Activated naive CD4-positive, alpha-beta T cell treated with anti-CD3 and anti-CD28 coated beads, Interleukin-2, amount 10 ng/mL, durations not matched to agents 7 days and 5 days (primary cell): ENCODE measurements around the gene SPNS1.
A peak's percentile ranks its signal among the peaks of the same experiment; 100 is the strongest.
"Not testable (repeated sequence)": the region's sequence is repeated elsewhere in the genome, so short reads cannot be mapped to it uniquely, and the experiment has no call there.

ENCODE experiments used
- CTCF ChIA-PET: fragments of 350-600 bp; sonication (Branson Sonifier 250); formaldehyde crosslinking; loops from one replicate; lab custom pipeline; 2021; ENCODE audit warnings: antibody characterized with exemption; lab: Charles Lee
- DNase-seq: peaks from one replicate; pipeline ENCODE4 v3.0.0-alpha.2; 2020
- H3K27ac Mint-ChIP-seq: one replicate; pipeline ENCODE4 v1.8.0; 2021; ENCODE audit warnings: mild to moderate bottlenecking, moderate library complexity, mixed read lengths
- H3K27me3 Mint-ChIP-seq: one replicate; pipeline ENCODE4 v1.8.0; 2021; ENCODE audit warnings: mild to moderate bottlenecking, mixed read lengths
- H3K36me3 Mint-ChIP-seq: one replicate; pipeline ENCODE4 v1.8.0; 2021; ENCODE audit warnings: mixed read lengths
- H3K4me1 Mint-ChIP-seq: one replicate; pipeline ENCODE4 v1.8.0; 2021; ENCODE audit warnings: mixed read lengths
- H3K4me3 Mint-ChIP-seq: one replicate; pipeline ENCODE4 v1.8.0; 2021; ENCODE audit warnings: mild to moderate bottlenecking, moderate library complexity, mixed read lengths
- H3K9me3 Mint-ChIP-seq: one replicate; pipeline ENCODE4 v1.8.0; 2021; ENCODE audit warnings: mixed read lengths

The SPNS1 gene

DNA sequence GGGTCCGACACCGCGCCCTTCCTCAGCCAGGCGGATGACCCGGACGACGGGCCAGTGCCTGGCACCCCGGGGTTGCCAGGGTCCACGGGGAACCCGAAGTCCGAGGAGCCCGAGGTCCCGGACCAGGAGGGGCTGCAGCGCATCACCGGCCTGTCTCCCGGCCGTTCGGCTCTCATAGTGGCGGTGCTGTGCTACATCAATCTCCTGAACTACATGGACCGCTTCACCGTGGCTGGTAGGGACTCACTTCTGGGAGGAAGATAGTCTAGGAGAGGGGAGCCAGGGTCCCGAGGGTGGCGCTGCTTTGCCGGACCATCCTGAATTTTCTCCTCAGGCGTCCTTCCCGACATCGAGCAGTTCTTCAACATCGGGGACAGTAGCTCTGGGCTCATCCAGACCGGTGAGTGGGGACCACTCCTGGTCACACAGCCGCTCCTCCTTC, 601 bp downstream of the SPNS1 start:
- DNase-seq: no peak
- Mint-ChIP-seq H3K27ac (peak overlapping the region; percentile 89), H3K4me1 (peaks cover 31% of the 10 kb centered on the region), H3K36me3 (peaks cover 8% of the 10 kb centered on the region), H3K9me3 (no peaks in the 10 kb centered on the region), H3K27me3 (peaks cover 5% of the 10 kb centered on the region), H3K4me3 (peak overlapping the region; percentile 97)
- CTCF ChIA-PET: no interaction called here

DNA sequence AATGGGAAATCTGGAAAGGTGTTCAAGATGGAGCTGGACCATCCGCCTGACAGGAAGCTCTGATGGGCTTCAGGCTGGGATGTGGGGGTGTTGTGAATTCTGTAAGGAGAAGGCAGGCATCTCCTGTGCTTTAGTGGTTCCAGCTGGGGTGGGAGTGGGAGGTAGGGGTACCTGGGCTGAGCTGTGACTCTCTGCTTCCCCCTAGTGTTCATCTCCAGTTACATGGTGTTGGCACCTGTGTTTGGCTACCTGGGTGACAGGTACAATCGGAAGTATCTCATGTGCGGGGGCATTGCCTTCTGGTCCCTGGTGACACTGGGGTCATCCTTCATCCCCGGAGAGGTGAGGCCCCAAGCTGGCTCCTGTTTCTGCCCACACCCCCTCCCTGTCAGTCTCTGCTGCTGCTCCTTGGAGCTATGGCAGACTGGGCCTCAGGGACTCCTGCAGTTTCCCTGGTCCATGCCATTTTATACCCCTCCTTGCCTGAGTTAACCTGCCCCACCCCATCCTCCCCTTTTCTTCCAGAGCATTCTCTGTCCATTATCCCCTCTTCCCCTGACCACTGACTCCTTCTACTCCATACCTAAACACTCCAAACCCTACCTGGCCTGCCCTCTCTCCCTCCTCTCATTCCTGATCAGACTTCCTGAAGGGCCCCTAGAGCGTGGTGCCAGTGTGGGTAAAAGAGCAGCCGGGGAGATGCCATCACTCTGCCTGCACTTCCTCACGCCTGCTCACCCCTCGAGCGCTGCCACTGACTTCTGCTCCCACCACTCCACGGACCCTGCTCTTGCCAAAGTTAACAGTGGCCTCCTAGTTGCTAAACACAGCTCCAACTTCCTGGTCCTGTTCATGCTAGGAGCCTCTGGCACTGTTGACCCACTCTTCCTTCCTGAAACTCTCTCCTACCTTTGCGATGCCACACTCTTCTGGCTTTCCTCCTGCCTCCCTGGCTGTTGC, 3.4 kb downstream of the SPNS1 start:
- Mint-ChIP-seq H3K36me3 (peaks cover 31% of the 10 kb centered on the region), H3K27me3 (peaks cover 5% of the 10 kb centered on the region), H3K4me3 (no peak overlapping the region), H3K9me3 (peaks cover 5% of the 10 kb centered on the region), H3K4me1 (peaks cover 41% of the 10 kb centered on the region), H3K27ac (peak overlapping the region; percentile 2)
- CTCF ChIA-PET: interaction anchor here (0.8 to 2.8 kb wide), 4 partner anchors 9 to 47 kb away, joined by 3 to 13 read pairs (median 4); no protein-coding TSS in a partner anchor
- DNase-seq: peak; percentile 33

DNA sequence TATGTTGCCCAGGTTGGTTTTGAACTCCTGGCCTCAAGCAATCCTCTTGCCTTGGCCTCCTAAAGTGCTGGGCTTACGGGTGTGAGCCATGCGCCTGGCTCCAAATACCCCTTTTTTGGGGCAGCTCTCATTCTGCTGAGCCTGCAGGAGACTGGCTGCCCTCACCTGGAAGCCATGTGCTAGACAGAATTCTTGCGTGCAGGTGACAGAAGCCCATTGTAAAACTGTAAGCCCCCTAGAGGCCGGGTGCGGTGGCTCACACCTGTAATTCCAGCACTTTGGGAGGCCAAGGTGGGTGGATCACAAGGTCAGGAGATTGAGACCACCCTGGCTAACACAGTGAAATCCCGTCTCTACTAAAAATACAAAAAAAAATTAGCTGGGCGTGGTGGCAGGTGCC, 5.8 kb downstream of the SPNS1 start:
- DNase-seq, H3K27ac Mint-ChIP-seq, H3K27me3 Mint-ChIP-seq, H3K9me3 Mint-ChIP-seq, H3K4me3 Mint-ChIP-seq: not testable (repeated sequence)
- peaks cover 46% of the 10 kb centered on the region for H3K4me1 Mint-ChIP-seq
- H3K36me3 Mint-ChIP-seq: peaks cover 48% of the 10 kb centered on the region
- CTCF ChIA-PET: interaction anchor here (1.2 to 1.4 kb wide), 2 partner anchors 40 to 49 kb away, joined by 3 read pairs; no protein-coding TSS in a partner anchor

DNA sequence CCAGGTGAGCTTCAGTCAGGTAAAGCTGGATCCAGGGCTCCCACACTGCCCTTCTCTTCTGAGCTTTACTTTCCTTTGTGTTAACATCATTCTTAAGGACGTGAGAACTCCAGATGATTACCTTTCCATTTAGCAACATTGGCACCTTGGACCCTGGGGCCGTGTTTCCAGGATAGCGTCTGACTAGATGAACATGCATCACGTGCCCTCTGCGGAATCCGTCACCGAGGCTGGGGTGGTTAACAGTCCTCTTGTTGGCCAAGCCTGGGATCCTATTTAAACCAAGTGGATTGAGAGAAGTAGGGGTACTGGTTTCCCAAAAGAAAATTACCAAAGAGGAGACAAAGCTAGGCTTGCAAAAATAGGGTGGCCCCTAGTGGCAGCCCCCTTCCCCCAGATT, 6.4 kb downstream of the SPNS1 start:
- no peak overlapping the region for H3K4me3 Mint-ChIP-seq
- peaks cover 54% of the 10 kb centered on the region for H3K36me3 Mint-ChIP-seq
- H3K27me3 Mint-ChIP-seq: no peaks in the 10 kb centered on the region
- H3K27ac Mint-ChIP-seq: no peak overlapping the region
- peaks cover 40% of the 10 kb centered on the region for H3K4me1 Mint-ChIP-seq
- H3K9me3 Mint-ChIP-seq: peaks cover 5% of the 10 kb centered on the region
- CTCF ChIA-PET: interaction anchor here (0.8 kb wide), 1 partner anchor 34 kb away, joined by 3 read pairs; no protein-coding TSS in a partner anchor
- DNase-seq: no peak

DNA sequence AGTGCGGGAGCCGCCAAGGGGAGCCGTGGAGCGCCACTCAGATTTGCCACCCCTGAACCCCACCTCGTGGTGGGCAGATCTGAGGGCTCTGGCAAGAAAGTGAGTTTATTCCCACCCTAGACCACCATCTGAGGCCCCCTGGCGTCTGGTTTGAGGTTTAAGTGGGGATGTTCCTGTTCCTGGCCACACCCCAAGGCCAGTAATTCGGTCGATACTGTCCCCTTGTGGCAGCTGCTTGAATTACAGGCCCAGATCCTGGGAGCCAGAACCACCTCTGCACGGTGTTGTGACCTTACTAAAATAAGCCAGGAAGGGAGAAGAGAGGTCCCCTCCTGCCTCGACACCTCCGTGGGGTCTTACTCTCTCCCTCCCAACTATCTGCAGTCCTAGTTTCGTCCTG, 6.9 kb downstream of the SPNS1 start:
- H3K4me3 Mint-ChIP-seq: no peak overlapping the region
- peaks cover 5% of the 10 kb centered on the region for H3K9me3 Mint-ChIP-seq
- H3K27me3 Mint-ChIP-seq: no peaks in the 10 kb centered on the region
- peak overlapping the region; percentile 49 for H3K27ac Mint-ChIP-seq
- peaks cover 60% of the 10 kb centered on the region for H3K36me3 Mint-ChIP-seq
- CTCF ChIA-PET: no interaction called here
- H3K4me1 Mint-ChIP-seq: peaks cover 36% of the 10 kb centered on the region
- peak; percentile 58 for DNase-seq

DNA sequence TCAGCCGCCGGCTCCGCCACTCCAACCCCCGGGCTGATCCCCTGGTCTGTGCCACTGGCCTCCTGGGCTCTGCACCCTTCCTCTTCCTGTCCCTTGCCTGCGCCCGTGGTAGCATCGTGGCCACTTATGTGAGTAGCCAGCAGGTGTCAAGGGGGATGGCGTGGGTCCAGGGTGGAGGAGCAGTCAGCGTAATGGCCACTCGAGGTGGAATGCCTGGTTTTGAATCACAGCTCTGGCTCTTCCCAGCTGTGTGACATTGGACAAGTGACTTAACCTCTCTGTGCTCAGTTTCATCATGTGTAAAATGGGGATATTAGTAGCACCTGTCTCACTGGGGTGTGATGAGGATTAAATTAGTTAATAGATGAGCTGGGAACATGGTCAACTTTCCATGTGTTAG, 7.8 kb downstream of the SPNS1 start:
- no peaks in the 10 kb centered on the region for H3K27me3 Mint-ChIP-seq
- no peak for DNase-seq
- no peak overlapping the region for H3K27ac Mint-ChIP-seq
- peaks cover 68% of the 10 kb centered on the region for H3K36me3 Mint-ChIP-seq
- H3K9me3 Mint-ChIP-seq: peaks cover 9% of the 10 kb centered on the region
- CTCF ChIA-PET: interaction anchor here (1.7 kb wide), 1 partner anchor 9 kb away, joined by 6 read pairs; no protein-coding TSS in a partner anchor
- no peak overlapping the region for H3K4me3 Mint-ChIP-seq
- peaks cover 35% of the 10 kb centered on the region for H3K4me1 Mint-ChIP-seq

DNA sequence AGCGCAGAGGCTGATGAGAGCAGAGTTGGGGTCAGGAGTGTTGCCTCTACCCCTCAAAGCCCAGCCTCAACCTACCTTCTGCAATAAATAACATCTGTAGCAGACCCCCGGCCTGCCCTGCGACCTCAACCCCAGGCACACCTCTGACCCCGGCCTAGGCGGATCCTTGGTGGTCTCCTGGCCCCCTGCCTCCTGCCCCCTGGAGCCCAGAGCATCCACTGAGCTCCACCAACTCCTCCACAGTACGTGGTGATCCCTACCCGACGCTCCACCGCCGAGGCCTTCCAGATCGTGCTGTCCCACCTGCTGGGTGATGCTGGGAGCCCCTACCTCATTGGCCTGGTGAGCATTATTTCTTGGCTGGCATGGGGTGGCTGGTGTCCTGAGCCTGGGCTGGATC, 8.4 kb downstream of the SPNS1 start:
- peaks cover 40% of the 10 kb centered on the region for H3K4me1 Mint-ChIP-seq
- H3K36me3 Mint-ChIP-seq: peaks cover 71% of the 10 kb centered on the region
- H3K9me3 Mint-ChIP-seq: peaks cover 12% of the 10 kb centered on the region
- no peaks in the 10 kb centered on the region for H3K27me3 Mint-ChIP-seq
- DNase-seq: no peak
- H3K27ac Mint-ChIP-seq: peak overlapping the region; percentile 60
- CTCF ChIA-PET: interaction anchor here (1.7 kb wide), 1 partner anchor 9 kb away, joined by 6 read pairs; no protein-coding TSS in a partner anchor
- no peak overlapping the region for H3K4me3 Mint-ChIP-seq

DNA sequence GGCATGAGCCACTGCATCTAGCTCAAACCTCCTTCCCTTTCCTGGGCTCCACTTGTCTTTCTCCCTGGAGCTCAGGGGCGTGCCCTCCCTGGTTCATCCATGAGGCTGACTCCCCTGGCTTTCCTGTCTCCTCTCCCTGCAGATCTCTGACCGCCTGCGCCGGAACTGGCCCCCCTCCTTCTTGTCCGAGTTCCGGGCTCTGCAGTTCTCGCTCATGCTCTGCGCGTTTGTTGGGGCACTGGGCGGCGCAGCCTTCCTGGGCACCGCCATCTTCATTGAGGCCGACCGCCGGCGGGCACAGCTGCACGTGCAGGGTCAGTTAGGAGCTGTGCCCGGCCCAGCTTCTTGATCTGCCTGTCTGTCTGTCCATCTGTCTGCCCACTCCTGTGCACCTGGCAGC, 9.1 kb downstream of the SPNS1 start:
- Mint-ChIP-seq H3K4me3 (peak overlapping the region; percentile 100), H3K27ac (peak overlapping the region; percentile 60), H3K27me3 (no peaks in the 10 kb centered on the region), H3K36me3 (peaks cover 71% of the 10 kb centered on the region), H3K4me1 (peaks cover 46% of the 10 kb centered on the region), H3K9me3 (peaks cover 12% of the 10 kb centered on the region)
- CTCF ChIA-PET: interaction anchor here (1.0 to 1.7 kb wide), 2 partner anchors 10 to 29 kb away, joined by 3 to 6 read pairs; no protein-coding TSS in a partner anchor
- DNase-seq: no peak

DNA sequence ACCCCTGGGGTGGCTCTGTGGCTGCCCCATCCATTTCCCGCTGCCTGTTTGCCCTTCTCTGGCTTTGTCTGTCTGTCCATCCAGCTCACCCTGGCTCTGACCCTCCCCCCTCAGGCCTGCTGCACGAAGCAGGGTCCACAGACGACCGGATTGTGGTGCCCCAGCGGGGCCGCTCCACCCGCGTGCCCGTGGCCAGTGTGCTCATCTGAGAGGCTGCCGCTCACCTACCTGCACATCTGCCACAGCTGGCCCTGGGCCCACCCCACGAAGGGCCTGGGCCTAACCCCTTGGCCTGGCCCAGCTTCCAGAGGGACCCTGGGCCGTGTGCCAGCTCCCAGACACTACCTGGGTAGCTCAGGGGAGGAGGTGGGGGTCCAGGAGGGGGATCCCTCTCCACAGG, 9.5 kb downstream of the SPNS1 start:
- Mint-ChIP-seq H3K27ac (peak overlapping the region; percentile 96), H3K4me1 (peaks cover 50% of the 10 kb centered on the region), H3K27me3 (no peaks in the 10 kb centered on the region), H3K4me3 (peak overlapping the region; percentile 100), H3K36me3 (peaks cover 75% of the 10 kb centered on the region), H3K9me3 (peaks cover 12% of the 10 kb centered on the region)
- CTCF ChIA-PET: interaction anchor here (1.0 kb wide), 1 partner anchor 29 kb away, joined by 3 read pairs; no protein-coding TSS in a partner anchor
- no peak for DNase-seq

DNA sequence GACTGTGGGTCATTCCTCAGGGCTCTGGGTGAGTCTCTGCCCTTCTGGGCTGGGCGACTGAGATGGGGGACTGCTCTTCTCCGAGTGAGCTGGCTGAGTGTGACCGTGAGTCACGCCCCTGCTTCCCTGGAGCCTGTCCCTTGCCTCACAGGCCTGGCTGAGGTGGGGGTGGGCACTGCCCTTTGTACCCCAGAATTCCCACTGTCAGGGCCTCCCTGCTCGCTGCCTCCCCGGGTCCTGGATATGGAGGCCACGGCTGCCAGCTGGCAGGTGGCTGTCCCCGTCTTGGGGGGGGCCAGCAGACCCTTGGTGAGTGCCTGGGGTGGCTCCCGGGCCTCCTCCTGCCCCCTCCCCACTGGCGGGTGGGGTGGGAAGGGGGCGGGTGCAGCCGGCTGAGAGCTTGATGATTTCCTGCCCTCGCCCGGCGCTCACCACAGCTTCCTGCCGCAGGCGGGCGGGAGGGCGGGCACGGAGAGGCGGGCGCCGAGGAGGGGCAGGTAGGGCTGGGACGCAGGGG, 10.1 kb downstream of the SPNS1 start, which contains the start of gene LAT:
Gene LAT (plus strand): TSS at position 434 of the 517 bp plus-strand sequence. CDS start 366 bp downstream, outside the sequence.
- CTCF ChIA-PET: interaction anchor here (0.9 to 1.1 kb wide), 3 partner anchors 11 to 1071 kb away, joined by 3 to 5 read pairs (median 3); partner anchors contain the start of gene SPNS1
- peak; percentile 87 for DNase-seq
- Mint-ChIP-seq H3K27ac (peak within 1 kb of the TSS; percentile 96), H3K36me3 (peaks cover 81% of the 10 kb centered on the region), H3K4me3 (peak within 1 kb of the TSS; percentile 100), H3K27me3 (no peaks in the 10 kb centered on the region), H3K9me3 (peaks cover 12% of the 10 kb centered on the region), H3K4me1 (peaks cover 55% of the 10 kb centered on the region)

DNA sequence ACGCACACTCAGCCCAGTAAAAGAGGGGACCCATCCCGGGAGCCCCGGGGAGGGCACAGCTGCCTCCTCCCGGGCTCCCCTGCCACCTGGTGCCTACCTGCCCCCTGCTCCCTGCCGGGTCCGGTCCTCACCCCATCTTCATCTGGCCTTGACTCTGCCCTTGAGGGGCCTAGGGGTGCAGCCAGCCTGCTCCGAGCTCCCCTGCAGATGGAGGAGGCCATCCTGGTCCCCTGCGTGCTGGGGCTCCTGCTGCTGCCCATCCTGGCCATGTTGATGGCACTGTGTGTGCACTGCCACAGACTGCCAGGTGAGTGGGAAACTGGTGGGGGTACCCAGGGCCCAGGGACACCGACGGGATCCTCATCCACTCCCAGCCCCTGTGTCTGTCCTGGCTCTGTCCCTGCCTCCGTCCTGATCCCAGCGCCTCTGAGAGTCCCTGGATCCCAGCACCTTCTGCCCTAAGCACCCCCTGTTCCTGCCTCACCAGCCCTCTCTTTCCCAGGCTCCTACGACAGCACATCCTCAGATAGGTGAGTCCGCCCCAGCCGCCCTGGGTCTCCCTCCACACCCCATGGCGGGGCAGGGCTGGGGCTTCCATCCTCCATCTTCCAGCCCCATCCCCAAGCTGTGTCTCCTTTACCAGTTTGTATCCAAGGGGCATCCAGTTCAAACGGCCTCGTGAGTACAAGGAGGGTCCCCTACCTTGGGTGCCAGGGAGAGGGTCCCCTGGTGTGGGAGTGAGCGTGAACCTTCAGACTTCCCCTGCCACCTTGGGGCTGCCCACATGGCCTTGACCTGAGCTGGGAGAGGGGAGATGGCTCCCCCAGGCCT, 10.8 kb downstream of the SPNS1 start:
- peak; percentile 38 for DNase-seq
- Mint-ChIP-seq H3K9me3 (peaks cover 12% of the 10 kb centered on the region), H3K4me3 (peak overlapping the region; percentile 100), H3K36me3 (peaks cover 87% of the 10 kb centered on the region), H3K27ac (peak overlapping the region; percentile 96), H3K4me1 (peaks cover 63% of the 10 kb centered on the region), H3K27me3 (no peaks in the 10 kb centered on the region)
- CTCF ChIA-PET: interaction anchor here (0.9 to 2.8 kb wide), 4 partner anchors 8 to 1070 kb away, joined by 3 to 13 read pairs (median 6); partner anchors contain the start of gene SPNS1

DNA sequence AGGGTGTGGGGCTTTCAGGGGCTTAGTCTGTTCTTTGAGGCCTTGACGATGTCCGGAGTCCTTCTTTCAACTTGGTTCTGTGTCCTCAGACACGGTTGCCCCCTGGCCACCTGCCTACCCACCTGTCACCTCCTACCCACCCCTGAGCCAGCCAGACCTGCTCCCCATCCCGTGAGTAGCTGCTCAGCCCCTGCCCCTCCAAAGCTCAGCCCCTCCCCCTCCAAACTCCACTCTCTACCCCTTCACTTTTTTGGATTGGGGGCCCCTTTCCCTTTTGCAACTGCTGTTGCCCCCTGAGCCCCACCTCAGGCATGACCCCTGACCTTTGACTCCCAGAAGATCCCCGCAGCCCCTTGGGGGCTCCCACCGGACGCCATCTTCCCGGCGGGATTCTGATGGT, 11.5 kb downstream of the SPNS1 start:
- H3K9me3 Mint-ChIP-seq: peaks cover 12% of the 10 kb centered on the region
- peak overlapping the region; percentile 100 for H3K4me3 Mint-ChIP-seq
- peaks cover 69% of the 10 kb centered on the region for H3K4me1 Mint-ChIP-seq
- peak; percentile 38 for DNase-seq
- CTCF ChIA-PET: interaction anchor here (1.7 to 2.8 kb wide), 4 partner anchors 9 to 89 kb away, joined by 5 to 13 read pairs (median 6); partner anchors contain the start of gene SPNS1
- no peaks in the 10 kb centered on the region for H3K27me3 Mint-ChIP-seq
- H3K36me3 Mint-ChIP-seq: peaks cover 89% of the 10 kb centered on the region
- peak overlapping the region; percentile 96 for H3K27ac Mint-ChIP-seq

DNA sequence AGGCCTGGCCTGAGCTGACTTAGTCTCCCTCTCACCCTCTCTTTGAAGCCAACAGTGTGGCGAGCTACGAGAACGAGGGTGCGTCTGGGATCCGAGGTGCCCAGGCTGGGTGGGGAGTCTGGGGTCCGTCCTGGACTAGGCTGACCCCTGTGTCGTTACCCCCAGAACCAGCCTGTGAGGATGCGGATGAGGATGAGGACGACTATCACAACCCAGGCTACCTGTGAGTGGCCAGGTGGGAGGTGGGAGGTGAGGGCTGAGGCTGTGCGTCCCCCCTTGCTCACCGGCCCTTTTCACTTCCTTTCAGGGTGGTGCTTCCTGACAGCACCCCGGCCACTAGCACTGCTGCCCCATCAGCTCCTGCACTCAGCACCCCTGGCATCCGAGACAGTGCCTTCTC, 11.9 kb downstream of the SPNS1 start:
- H3K9me3 Mint-ChIP-seq: peaks cover 12% of the 10 kb centered on the region
- H3K27ac Mint-ChIP-seq: peak overlapping the region; percentile 96
- H3K36me3 Mint-ChIP-seq: peaks cover 86% of the 10 kb centered on the region
- peak; percentile 32 for DNase-seq
- peak overlapping the region; percentile 100 for H3K4me3 Mint-ChIP-seq
- H3K4me1 Mint-ChIP-seq: peaks cover 73% of the 10 kb centered on the region
- H3K27me3 Mint-ChIP-seq: no peaks in the 10 kb centered on the region
- CTCF ChIA-PET: interaction anchor here (1.7 to 2.8 kb wide), 4 partner anchors 9 to 88 kb away, joined by 5 to 13 read pairs (median 6); partner anchors contain the start of gene SPNS1
